Lower leg skin (tissue), 4 donors: ENCODE data around the gene IRF2. TPM values are rescaled to one million over a fixed set of nuclear protein-coding genes. Genes with fewer than 3 reads are reported as not detected.

Source experiments
- DNase-seq, 2 donors: peaks; one replicate each; pipeline ENCODE4 v3.0.0-alpha.2; 2019; ENCODE audit warnings: low spot score in 2 of 2
- H3K4me3 ChIP-seq: fragments of 200-600 bp; sonication (generic); 2 replicates; pipeline ENCODE4 v1.5.1; 2017; ENCODE audit warnings: mild to moderate bottlenecking, low read depth; ENCODE audit not compliant: poor library complexity, severe bottlenecking
- CTCF ChIP-seq, 3 donors: fragments of 450-650 bp; IDR thresholded peaks; one replicate each; pipeline ENCODE4 v1.5.1; 2016; ENCODE audit warnings: antibody characterized with exemption in 3 of 3, mild to moderate bottlenecking in 3 of 3, moderate library complexity in 2 of 3
- POLR2A ChIP-seq, 2 donors: fragments of 450-650 bp; IDR thresholded peaks; one replicate each; pipeline ENCODE4 v1.6.1; 2016 to 2017; ENCODE audit warnings: antibody characterized with exemption in 2 of 2, mild to moderate bottlenecking in 1 of 2, moderate library complexity in 1 of 2
- WGBS, 2 donors: methylation state at CpG; one replicate each; pipeline ENCODE4 v1.1.5; 2018; 5-methylcytosine and 5-hydroxymethylcytosine counted together
- intact Hi-C: fragments of 100-400 bp; cut with DNase I; formaldehyde crosslinking; loops from one replicate; pipeline ENCODE4 v1.15.0; 2023; ENCODE audit warnings: low total_unique reads
- total RNA-seq, 4 donors: library from RNA; depleted of rRNA; stranded (reverse); fragments of >200 nt; gene quantifications; one replicate each; pipeline ENCODE4 v1.1.0, GENCODE V29; 2016

Gene IRF2
- total RNA-seq, 4 donors from 2014 or later, result 31.6 to 44.0 (median 38.4) TPM

- DNase-seq, result no peak
- TF ChIP-seq POLR2A (IDR thresholded peaks at IDR 0.05) (no peak), CTCF (IDR thresholded peaks at IDR 0.05) (no peak)
- intact Hi-C loops, result no loop called here
Measured at GRCh38 chr4:184499996-184500395, 25.6 kb upstream of the IRF2 start.

GRCh38 chr4:184498598-184498997 is 24.2 kb upstream of the IRF2 start:
- WGBS, 2 donors, result 89 to 91% methylated on average over 10 of the region's 10 CpGs
- no peak overlapping the region for H3K4me3 ChIP-seq
- DNase-seq, result no peak
- intact Hi-C loops, result no loop called here
- TF ChIP-seq POLR2A (IDR thresholded peaks at IDR 0.05), result no peak
- no peak for TF ChIP-seq CTCF (IDR thresholded peaks at IDR 0.05)

More at GRCh38 chr4:184499996-184500395, 25.6 kb upstream of the IRF2 start:
- H3K4me3 ChIP-seq, result no peak overlapping the region

GRCh38 chr4:184489771-184490170 is 15.4 kb upstream of the IRF2 start:
- TF ChIP-seq CTCF (IDR thresholded peaks at IDR 0.05) (no peak), POLR2A (IDR thresholded peaks at IDR 0.05) (no peak)
- no peak for DNase-seq
- no peak overlapping the region for H3K4me3 ChIP-seq
- intact Hi-C loops, result no loop called here
- WGBS, 2 donors, result 98 to 99% methylated on average over 8 of the region's 8 CpGs

- intact Hi-C loops, result no loop called here
- DNase-seq, result no peak
- TF ChIP-seq CTCF (IDR thresholded peaks at IDR 0.05) (no peak), POLR2A (IDR thresholded peaks at IDR 0.05) (no peak)
- 61 to 68% methylated on average over 9 of the region's 9 CpGs for WGBS, 2 donors
- H3K4me3 ChIP-seq, result no peak overlapping the region
Measured at GRCh38 chr4:184487503-184487902, 13.2 kb upstream of the IRF2 start.

GRCh38 chr4:184485279-184485678 is 10.9 kb upstream of the IRF2 start:
- 72 to 79% methylated on average over 2 of the region's 2 CpGs for WGBS, 2 donors
- H3K4me3 ChIP-seq, result no peak overlapping the region
- no peak for DNase-seq
- intact Hi-C loops, result no loop called here
- no peak for TF ChIP-seq POLR2A (IDR thresholded peaks at IDR 0.05)
- no peak for TF ChIP-seq CTCF (IDR thresholded peaks at IDR 0.05)

- intact Hi-C loops, result no loop called here
- DNase-seq, result no peak
- TF ChIP-seq CTCF (IDR thresholded peaks at IDR 0.05) (no peak), POLR2A (IDR thresholded peaks at IDR 0.05) (no peak)
- no peak overlapping the region for H3K4me3 ChIP-seq
- 85 to 91% methylated on average over 6 of the region's 6 CpGs for WGBS, 2 donors
Measured at GRCh38 chr4:184481544-184481943, 7.2 kb upstream of the IRF2 start.
